ENCODE results near the gene GABRR1. TPM values are rescaled to one million over a fixed set of nuclear protein-coding genes. Genes with fewer than 3 reads are reported as not detected.

Gene GABRR1
- not detected for total RNA-seq

DNA sequence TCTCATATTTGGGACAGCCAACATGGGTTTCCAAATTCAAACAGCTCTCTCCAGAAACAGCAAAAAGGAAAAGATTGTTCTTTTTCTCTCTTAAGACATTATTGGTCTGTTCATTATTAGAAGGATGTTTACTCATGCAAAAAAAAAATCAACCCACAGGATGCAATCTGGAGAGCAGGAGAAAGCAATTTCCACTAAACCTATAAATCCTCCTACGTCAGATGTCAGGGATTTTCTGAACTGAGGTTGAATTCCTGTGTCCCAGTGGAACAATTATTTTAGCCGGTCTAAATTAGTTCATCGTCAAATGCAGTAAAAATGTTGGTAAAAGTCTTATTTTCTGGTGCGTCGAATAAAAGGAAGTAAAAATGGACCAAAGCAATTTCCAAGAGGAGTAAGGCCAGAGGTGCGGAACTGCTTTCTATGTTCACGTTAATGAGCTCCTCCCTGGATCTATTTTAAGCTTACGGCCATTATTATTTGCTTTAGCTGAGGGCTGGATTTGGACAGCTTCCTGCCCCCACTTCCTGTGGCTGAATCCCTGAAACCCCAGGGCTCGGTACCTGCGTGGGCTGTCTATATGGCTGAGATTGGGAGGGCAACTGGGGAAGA is at the start of gene GABRR1:
Gene GABRR1, minus strand, starts transcription at position 60 of the 612 bp plus-strand sequence. Its CDS starts 36 bp downstream, at position 24.
- Mint-ChIP-seq H3K27ac (no peak within 1 kb of the TSS), H3K9me3 (no peaks in the 10 kb centered on the region), H3K4me1 (peaks cover 5% of the 10 kb centered on the region), H3K4me3 (no peak within 1 kb of the TSS), H3K27me3 (no peaks in the 10 kb centered on the region), H3K36me3 (no peaks in the 10 kb centered on the region)
- no peak for DNase-seq

DNA sequence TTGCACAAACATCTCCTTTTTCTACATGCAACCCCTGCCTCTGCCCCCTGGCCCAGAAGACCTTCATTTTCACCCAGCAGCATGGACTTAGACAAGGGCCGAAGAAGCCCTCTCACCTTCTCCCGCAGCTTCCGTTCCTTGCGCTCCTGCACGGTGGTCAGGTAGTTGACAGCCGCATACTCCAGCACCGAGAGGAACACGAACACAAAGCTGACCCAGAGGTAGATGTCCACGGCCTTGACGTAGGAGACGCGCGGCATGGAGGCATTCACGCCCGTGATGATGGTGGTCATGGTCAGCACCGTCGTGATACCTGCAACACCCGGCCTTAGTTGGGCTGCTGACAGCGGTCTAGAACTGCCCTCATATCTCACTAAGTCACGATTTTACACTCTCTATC is 47.1 kb upstream of the GABRR1 start:
- Mint-ChIP-seq H3K36me3 (no peaks in the 10 kb centered on the region), H3K4me3 (no peak overlapping the region), H3K9me3 (no peaks in the 10 kb centered on the region), H3K27ac (no peak overlapping the region), H3K4me1 (peaks cover 7% of the 10 kb centered on the region), H3K27me3 (no peaks in the 10 kb centered on the region)
- no peak for DNase-seq

DNA sequence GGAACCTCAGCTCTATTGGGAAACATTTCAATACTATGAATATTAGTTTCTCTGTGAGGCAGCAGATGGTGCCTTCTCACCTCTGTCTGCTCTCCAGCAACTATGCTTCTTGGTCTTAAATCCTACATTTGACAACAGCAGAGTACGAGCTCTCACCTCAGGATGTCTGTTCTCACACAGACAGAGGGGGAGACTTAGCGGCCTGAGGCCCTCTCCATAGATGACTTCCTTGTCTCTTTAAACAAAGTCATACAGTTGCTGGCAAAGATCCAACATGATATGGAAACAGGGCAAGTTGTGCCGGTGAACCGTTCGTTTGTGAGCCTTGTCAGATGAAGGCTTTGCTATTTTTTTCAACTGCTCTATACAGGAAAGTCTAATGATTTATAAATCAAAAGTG is 43.7 kb upstream of the GABRR1 start:
- Mint-ChIP-seq H3K27me3 (no peaks in the 10 kb centered on the region), H3K36me3 (no peaks in the 10 kb centered on the region)

DNA sequence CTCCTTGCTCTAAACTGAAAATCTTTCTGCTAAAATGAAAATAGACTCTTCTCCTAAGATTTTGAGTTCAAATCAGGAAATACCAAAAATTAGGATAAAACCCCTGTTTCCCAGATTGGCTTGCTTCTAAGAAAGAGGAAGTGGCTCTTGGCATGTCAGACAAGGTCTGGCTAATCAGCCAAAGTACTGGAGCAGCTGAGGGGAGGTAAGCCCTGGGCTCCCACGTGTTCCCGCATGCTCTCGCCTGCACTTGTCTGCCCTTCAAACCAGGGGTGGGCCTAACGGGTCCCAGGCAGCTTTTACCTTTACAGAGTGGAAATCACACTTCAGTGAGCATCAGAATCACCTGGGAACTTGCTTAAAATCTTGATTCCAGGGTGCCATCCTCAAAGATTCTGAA is 43.2 kb upstream of the GABRR1 start:
- no peak for DNase-seq
- no peak overlapping the region for H3K27ac Mint-ChIP-seq
- no peaks in the 10 kb centered on the region for H3K9me3 Mint-ChIP-seq

More for the DNA sequence above, 43.7 kb upstream of the GABRR1 start:
- Mint-ChIP-seq H3K4me1 (peaks cover 12% of the 10 kb centered on the region), H3K9me3 (no peaks in the 10 kb centered on the region), H3K27ac (no peak overlapping the region), H3K4me3 (no peak overlapping the region)
- DNase-seq, result no peak

DNA sequence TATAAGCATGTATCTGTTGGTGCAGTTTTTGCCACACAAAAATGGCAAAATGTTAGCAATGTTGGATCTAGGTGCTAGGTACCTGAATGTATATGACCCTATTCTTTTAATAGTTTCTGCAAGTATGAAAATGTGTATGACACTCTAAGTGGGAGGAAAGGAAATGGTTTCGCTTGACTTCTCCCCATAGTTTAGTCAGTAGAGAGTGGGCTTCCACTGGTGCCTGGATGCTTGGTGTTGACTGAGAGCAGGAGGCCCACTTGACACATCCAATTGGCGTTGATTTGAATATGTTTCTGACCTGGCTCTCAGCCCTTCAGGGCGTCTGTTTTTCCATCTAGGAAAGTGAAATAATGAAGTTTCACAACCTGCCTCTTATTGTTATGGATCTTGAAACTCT is 41.8 kb upstream of the GABRR1 start:
- H3K27me3 Mint-ChIP-seq, result no peaks in the 10 kb centered on the region

More for the DNA sequence above, 43.2 kb upstream of the GABRR1 start:
- Mint-ChIP-seq H3K36me3 (no peaks in the 10 kb centered on the region), H3K4me1 (peaks cover 12% of the 10 kb centered on the region), H3K27me3 (no peaks in the 10 kb centered on the region), H3K4me3 (no peak overlapping the region)

DNA sequence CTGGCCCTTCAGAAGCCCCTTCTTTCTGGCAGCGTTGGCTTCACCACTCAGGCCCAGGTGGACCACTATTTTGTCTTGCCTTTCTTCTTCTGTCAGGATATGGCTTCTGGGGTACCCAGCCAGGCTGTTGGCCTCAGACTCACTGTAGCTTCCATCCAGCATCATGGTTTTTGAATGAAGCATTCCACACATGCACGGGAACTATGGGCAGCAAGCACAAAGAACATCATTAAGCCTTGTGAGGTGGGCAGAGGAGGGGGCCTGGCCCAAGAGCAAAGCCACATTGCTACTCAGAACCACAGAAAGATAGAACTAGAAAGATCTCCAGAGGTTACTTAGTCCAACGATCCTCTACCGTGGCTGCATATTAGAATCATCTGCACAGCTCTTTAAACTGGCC is 40.6 kb upstream of the GABRR1 start:
- H3K9me3 Mint-ChIP-seq, result no peaks in the 10 kb centered on the region
- H3K27me3 Mint-ChIP-seq, result no peaks in the 10 kb centered on the region
- H3K4me1 Mint-ChIP-seq, result peaks cover 12% of the 10 kb centered on the region
- no peaks in the 10 kb centered on the region for H3K36me3 Mint-ChIP-seq
- no peak for DNase-seq
- H3K4me3 Mint-ChIP-seq, result no peak overlapping the region
- H3K27ac Mint-ChIP-seq, result no peak overlapping the region

More for the DNA sequence above, 41.8 kb upstream of the GABRR1 start:
- Mint-ChIP-seq H3K36me3 (no peaks in the 10 kb centered on the region), H3K9me3 (no peaks in the 10 kb centered on the region), H3K4me1 (peaks cover 12% of the 10 kb centered on the region), H3K4me3 (no peak overlapping the region), H3K27ac (no peak overlapping the region)
- DNase-seq, result no peak

DNA sequence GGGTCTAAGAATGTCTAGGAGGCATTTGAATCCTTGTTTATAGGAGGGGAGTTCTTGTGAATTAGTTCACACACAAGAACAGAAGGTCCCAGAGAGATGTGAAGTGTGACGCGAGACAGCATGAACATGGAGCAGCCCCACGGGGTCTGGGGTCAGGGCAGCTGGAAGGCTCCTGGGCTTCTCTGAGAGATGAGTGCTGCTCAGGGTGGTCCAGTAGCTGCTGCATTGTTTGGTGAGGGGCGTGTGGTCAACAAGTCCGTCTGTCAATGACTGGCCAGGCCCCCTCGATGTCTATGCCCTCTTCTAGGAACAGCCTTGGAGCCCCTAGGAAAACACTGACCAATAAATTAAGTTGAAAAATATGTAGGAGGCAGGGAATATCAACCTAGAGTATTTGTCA is 40.2 kb upstream of the GABRR1 start:
- Mint-ChIP-seq H3K27ac (no peak overlapping the region), H3K36me3 (no peaks in the 10 kb centered on the region), H3K9me3 (no peaks in the 10 kb centered on the region), H3K4me3 (no peak overlapping the region), H3K27me3 (no peaks in the 10 kb centered on the region), H3K4me1 (peaks cover 12% of the 10 kb centered on the region)
- DNase-seq, result no peak

DNA sequence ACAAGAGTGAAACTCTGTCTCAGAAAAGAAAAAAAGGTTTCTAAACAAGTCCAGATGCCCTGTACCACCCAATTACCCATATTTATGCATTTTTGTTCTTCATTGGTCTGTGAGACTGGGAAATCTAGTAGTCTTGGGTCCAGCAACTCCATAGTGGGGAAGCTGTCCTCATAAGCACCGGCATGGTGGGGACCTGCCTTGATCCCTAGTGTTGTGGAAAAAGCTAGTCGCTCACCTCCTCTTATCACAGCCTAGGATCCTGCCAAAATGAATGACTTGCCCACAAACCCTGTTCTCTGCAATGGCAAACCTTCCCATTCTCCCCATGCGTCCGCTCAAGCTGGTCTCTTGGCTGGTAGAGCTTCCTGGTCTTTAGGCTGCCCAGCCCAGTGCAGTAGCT is 38.3 kb upstream of the GABRR1 start:
- no peaks in the 10 kb centered on the region for H3K27me3 Mint-ChIP-seq
- H3K9me3 Mint-ChIP-seq, result no peaks in the 10 kb centered on the region
- H3K4me3 Mint-ChIP-seq, result no peak overlapping the region
- DNase-seq, result no peak
- no peak overlapping the region for H3K27ac Mint-ChIP-seq
- peaks cover 7% of the 10 kb centered on the region for H3K4me1 Mint-ChIP-seq
- no peaks in the 10 kb centered on the region for H3K36me3 Mint-ChIP-seq

DNA sequence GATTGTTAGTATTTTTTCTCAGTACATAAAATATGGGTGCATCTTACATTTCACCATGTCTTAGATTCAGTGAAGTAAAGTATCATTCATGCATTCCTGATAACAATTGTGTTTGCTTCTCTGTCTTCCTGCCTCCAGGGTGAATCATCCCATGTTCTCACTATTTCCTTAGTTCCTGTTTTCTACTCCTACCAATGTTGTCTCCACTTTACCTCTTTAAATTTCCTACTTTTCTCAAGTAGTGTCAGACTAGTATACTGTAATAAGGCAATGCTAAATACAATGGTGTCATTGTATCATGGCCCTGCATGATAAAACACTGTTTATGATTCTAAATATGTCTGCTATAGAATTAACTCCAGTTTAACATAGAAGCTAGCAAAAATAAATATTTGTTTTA is 37.4 kb upstream of the GABRR1 start:
- no peaks in the 10 kb centered on the region for H3K27me3 Mint-ChIP-seq
- no peaks in the 10 kb centered on the region for H3K9me3 Mint-ChIP-seq
- no peak overlapping the region for H3K4me3 Mint-ChIP-seq
- no peak overlapping the region for H3K27ac Mint-ChIP-seq
- H3K4me1 Mint-ChIP-seq, result peaks cover 7% of the 10 kb centered on the region
- no peak for DNase-seq
- no peaks in the 10 kb centered on the region for H3K36me3 Mint-ChIP-seq

DNA sequence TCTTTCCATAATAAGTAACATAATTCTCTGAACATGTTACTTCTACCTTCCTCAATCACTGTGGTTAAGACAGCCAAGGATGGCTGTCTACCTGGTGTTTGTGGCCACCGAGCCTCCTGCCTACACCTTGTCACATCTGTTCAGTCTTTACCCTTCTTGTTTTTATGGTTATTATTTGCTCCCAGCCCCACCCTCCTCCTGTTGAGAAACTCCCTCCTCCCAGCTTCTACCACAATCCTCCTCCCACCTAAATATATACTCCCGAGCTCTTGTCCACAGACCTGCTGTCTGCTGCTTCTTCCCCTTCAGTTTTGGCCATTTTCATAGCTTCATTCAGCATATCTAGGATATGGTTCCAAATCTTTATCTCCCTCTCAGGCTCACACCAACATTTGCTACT is 35.7 kb upstream of the GABRR1 start:
- no peak overlapping the region for H3K4me3 Mint-ChIP-seq
- no peaks in the 10 kb centered on the region for H3K9me3 Mint-ChIP-seq
- no peak overlapping the region for H3K27ac Mint-ChIP-seq
- H3K36me3 Mint-ChIP-seq, result no peaks in the 10 kb centered on the region
- no peaks in the 10 kb centered on the region for H3K4me1 Mint-ChIP-seq
- DNase-seq, result no peak
- H3K27me3 Mint-ChIP-seq, result peaks cover 4% of the 10 kb centered on the region

DNA sequence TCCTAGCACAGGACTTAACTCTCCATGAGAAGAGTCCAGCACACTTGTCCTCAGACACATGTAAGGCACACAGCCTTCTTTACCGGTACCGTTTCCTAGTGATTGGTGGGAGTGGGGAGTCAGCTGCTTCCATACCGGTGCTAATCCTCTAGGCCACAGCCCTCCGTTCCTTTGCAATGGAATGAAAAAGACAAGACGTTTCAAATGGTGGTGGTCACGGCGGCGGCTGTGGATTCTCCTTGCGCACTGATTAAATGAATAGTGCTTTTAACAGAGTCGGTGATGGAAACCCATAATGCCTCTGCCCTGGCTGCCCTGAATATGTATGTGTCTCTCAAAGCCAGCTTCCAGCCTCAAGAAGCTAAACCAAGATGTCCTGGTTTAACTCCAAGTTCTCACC is 34.8 kb upstream of the GABRR1 start:
- Mint-ChIP-seq H3K27ac (no peak overlapping the region), H3K9me3 (no peaks in the 10 kb centered on the region), H3K36me3 (no peaks in the 10 kb centered on the region), H3K4me3 (no peak overlapping the region), H3K27me3 (peaks cover 4% of the 10 kb centered on the region), H3K4me1 (no peaks in the 10 kb centered on the region)
- DNase-seq, result no peak

DNA sequence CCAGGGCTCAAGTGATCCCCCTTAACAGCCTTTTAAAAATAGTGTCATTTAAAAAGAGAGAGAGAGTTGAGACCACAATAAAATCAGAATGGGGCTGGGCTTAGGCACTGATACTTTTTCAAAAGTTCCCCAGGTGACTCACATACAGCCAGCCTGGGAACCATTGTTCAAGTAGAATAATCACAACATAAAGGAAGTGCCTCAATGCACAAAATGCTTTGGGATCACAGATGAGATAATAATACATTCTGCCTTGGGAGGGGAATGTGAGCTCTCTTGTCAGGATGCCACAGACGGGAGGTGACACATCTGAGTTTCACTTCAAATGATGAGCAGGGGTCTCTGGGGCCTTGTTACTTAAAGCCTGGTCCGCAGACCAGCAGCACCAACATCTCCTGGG is 34.0 kb upstream of the GABRR1 start:
- no peak overlapping the region for H3K27ac Mint-ChIP-seq
- H3K4me3 Mint-ChIP-seq, result no peak overlapping the region

DNA sequence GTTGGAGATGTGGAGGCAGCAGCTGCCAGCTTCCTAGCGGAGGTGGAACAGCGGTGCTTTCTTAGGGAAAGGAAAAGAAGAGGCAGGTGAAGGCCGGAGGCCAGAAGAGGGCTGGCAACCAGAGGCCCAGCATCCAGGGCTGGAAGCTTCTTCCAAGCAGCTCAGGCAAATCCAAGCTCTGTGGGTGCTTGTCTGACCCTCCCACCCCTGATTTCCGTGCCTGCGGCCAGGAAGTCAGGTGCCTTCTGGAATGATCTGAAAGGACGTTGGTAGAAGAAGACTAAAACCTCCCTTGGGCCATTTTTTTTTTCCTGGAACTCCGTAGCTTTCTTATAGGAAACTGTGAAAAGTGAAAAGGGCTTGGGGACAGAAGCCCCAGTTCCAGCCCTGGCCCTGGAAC is 33.1 kb upstream of the GABRR1 start:
- no peak overlapping the region for H3K27ac Mint-ChIP-seq
- H3K4me3 Mint-ChIP-seq, result no peak overlapping the region
- H3K4me1 Mint-ChIP-seq, result no peaks in the 10 kb centered on the region
- H3K9me3 Mint-ChIP-seq, result no peaks in the 10 kb centered on the region
- H3K36me3 Mint-ChIP-seq, result no peaks in the 10 kb centered on the region
- H3K27me3 Mint-ChIP-seq, result peaks cover 4% of the 10 kb centered on the region
- no peak for DNase-seq

More for the DNA sequence above, 34.0 kb upstream of the GABRR1 start:
- peaks cover 4% of the 10 kb centered on the region for H3K27me3 Mint-ChIP-seq
- H3K4me1 Mint-ChIP-seq, result no peaks in the 10 kb centered on the region
- H3K36me3 Mint-ChIP-seq, result no peaks in the 10 kb centered on the region
- no peak for DNase-seq
- H3K9me3 Mint-ChIP-seq, result no peaks in the 10 kb centered on the region

DNA sequence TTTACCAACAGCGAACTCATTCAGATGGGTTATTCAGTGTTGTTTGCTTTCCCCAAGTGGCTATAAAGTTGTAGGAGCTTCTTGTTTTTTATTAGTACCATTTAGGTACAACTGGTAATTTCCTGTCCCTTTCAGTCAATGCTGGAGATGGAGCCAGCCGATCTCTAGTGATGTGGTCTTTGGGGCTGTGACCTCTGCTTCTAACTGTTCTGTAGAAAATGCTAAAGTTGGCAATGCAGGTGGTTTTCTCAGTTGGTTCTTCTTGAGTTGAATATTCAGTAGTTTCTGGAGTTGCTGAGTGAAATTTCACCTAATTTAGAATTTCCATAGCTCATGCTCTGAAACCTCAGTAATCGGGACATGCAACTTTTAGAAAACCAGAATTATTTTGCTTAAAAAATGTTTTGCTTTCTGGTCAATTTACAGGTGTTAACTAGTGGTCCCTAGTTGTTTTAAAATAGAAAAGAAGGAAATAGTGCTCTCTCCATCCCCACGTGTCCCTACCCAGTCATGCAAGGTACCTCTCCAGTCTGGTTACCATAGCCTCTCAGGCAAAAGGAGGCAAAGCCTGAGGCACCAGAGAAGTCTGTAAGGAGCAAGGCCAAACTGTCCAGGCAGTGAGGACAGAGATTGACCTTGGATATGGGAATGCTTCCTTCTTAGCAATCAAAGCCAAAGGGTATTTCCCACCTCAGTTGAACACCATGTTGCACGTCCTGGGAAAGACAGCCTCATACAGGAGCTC is 27.3 kb upstream of the GABRR1 start:
- no peak overlapping the region for H3K27ac Mint-ChIP-seq

DNA sequence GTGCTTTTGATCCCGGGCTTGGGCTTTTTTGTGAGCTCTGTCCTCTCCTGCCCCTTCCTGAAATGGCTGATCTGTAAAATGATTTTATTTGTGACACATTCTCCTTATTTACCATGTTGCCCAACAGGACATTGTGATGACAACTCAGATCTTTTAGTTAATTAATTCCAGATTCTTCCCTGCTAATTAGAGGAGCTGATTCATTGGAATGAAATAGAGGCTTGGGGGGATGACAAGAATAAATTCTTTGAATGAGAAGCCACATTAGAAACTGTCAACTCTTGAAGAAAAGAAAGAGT is 26.1 kb upstream of the GABRR1 start:
- Mint-ChIP-seq H3K27ac (no peak overlapping the region), H3K4me1 (peaks cover 20% of the 10 kb centered on the region), H3K4me3 (no peak overlapping the region), H3K9me3 (no peaks in the 10 kb centered on the region), H3K36me3 (no peaks in the 10 kb centered on the region), H3K27me3 (peaks cover 7% of the 10 kb centered on the region)
- no peak for DNase-seq

More for the DNA sequence above, 27.3 kb upstream of the GABRR1 start:
- Mint-ChIP-seq H3K4me3 (no peak overlapping the region), H3K4me1 (peaks cover 16% of the 10 kb centered on the region), H3K36me3 (no peaks in the 10 kb centered on the region), H3K9me3 (no peaks in the 10 kb centered on the region), H3K27me3 (peaks cover 10% of the 10 kb centered on the region)
- no peak for DNase-seq
